H7 (cell line): ENCODE data around the gene AFTPH. TPM values are rescaled to one million over a fixed set of nuclear protein-coding genes. Genes with fewer than 3 reads are reported as not detected.

Experiments used
- DNase-seq: peaks from one replicate; pipeline ENCODE4 v3.0.0; 2012
- H3K27me3 ChIP-seq: 2 replicates; pipeline ENCODE4 v1.6.0; 2011; ENCODE audit warnings: mild to moderate bottlenecking, low read length; ENCODE audit not compliant: control insufficient read depth, insufficient read depth
- H3K36me3 ChIP-seq: replicated peaks from 2 replicates; pipeline ENCODE4 v1.5.1; 2011; ENCODE audit warnings: low read length; ENCODE audit not compliant: control insufficient read depth, insufficient read depth
- H3K4me3 ChIP-seq: 2 replicates; pipeline ENCODE4 v1.5.1; 2011; ENCODE audit warnings: low read depth, mild to moderate bottlenecking, control low read depth, low read length, moderate library complexity; ENCODE audit not compliant: insufficient read depth
- total RNA-seq: library from RNA; depleted of rRNA; stranded (reverse); fragments of >200 nt; shearing (Covaris generic); gene quantifications from 2 replicates; pipeline ENCODE4 v1.2.3, GENCODE V29; 2014

AFTPH gene
- total RNA-seq, 1 experiment from 2014 or later, result 10.6 TPM

DNA sequence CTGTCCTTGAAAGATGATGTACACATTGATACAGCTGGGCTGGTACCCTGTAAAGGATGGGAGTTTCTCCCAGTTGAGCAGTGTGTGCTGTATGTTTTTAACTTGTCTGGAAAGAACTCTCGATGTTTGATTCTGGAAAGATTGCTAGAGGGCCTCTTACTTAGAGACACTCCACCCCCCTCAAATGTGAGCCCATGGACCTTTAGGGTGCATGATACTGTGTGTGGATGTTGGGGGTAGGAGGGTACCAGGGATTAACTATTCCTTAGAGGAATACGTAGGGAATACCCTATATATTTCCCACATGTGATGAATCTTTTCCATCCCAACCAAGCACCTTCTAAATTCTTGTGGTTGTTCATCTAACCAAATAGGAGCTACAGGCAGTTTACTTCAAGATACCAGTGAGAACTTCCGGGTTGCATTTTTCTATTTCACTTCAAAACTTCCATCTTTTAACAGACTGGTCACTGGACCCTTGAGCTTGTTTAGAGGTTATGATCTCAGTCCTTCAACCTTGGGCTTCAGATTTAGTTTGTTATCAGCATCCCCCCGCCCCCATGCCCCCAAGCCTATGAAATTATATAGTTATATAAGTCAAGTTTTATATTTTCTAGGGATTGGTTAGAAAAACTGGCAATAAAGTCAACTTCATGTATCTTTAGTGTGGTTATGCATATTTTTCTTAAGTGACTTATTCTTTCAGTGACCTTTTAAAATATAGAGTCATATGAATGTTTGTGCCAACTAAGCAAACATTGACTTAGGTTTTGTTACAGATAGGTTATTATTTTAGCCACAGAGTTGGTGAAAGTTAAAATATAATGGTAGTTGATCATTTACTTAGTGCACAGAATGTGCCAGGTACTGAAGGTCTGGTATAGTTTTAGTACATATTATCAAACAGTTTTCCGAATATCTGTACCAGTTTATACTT, 18.2 kb downstream of the AFTPH start:
- DNase-seq, result no peak
- H3K27me3 ChIP-seq, result no peaks in the 10 kb centered on the region
- no peak overlapping the region for H3K4me3 ChIP-seq
- H3K36me3 ChIP-seq, result no peaks in the 10 kb centered on the region

DNA sequence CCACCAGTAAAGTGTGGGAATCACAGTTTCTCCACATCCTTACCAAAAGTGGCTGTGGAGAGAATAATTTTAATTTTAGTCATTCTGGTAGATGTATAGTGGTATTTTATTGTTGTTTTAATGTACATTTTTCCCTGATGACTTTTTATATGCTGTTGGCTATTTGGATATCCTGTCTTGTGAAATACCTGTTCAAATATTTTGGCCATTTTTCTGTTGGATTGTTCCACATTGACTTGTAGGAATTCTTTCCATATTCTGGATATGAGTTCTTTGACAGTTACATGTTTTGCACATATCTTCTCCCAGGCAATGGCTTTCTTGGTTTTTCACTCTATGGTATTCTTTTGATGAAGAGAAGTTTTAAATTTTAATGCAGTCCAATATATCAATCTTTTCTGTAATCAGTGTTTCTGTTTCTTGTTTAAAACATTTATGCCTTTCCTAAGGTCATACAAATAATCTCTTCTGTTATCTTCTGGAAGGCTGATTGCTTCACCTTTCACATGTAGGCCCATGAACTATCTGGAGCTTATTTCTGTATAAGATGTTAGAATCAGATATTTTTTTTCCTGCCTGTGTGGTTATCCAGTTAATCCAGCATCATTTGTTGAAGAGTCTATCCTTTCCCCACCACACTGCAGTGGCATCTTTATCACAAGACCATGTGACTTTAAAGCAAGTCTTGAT, 19.0 kb downstream of the AFTPH start:
- no peak for DNase-seq
- H3K27me3 ChIP-seq, result no peaks in the 10 kb centered on the region
- no peaks in the 10 kb centered on the region for H3K36me3 ChIP-seq
- no peak overlapping the region for H3K4me3 ChIP-seq

GRCh38 chr2:64548761-64549160, 24.6 kb downstream of the AFTPH start:
- Histone ChIP-seq H3K27me3 (no peaks in the 10 kb centered on the region), H3K4me3 (no peak overlapping the region), H3K36me3 (no peaks in the 10 kb centered on the region)
- no peak for DNase-seq

- no peak for DNase-seq
- H3K36me3 ChIP-seq, result no peaks in the 10 kb centered on the region
- no peaks in the 10 kb centered on the region for H3K27me3 ChIP-seq
- no peak overlapping the region for H3K4me3 ChIP-seq
These were observed 25.9 kb downstream of the AFTPH start for GRCh38 chr2:64550042-64550441.

DNA sequence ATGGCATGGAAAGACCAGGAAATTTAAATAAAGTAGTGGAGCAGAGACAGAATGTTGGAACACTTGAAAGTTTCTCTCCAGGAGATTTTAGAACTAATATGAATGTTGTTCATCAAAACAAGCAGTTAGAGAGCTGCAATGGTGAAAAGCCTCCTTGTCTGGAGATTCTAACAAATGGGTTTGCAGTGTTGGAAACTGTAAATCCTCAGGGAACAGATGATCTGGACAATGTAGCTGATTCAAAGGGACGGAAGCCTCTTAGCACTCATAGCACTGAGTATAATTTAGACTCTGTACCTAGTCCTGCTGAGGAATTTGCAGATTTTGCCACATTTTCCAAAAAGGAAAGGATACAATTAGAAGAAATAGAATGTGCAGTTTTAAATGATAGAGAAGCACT, 27.7 kb downstream of the AFTPH start:
- H3K4me3 ChIP-seq, result no peak overlapping the region
- H3K27me3 ChIP-seq, result no peaks in the 10 kb centered on the region
- no peak for DNase-seq
- no peaks in the 10 kb centered on the region for H3K36me3 ChIP-seq

GRCh38 chr2:64554117-64554516, 30.0 kb downstream of the AFTPH start:
- DNase-seq, result no peak
- Histone ChIP-seq H3K27me3 (no peaks in the 10 kb centered on the region), H3K36me3 (no peaks in the 10 kb centered on the region), H3K4me3 (no peak overlapping the region)

DNA sequence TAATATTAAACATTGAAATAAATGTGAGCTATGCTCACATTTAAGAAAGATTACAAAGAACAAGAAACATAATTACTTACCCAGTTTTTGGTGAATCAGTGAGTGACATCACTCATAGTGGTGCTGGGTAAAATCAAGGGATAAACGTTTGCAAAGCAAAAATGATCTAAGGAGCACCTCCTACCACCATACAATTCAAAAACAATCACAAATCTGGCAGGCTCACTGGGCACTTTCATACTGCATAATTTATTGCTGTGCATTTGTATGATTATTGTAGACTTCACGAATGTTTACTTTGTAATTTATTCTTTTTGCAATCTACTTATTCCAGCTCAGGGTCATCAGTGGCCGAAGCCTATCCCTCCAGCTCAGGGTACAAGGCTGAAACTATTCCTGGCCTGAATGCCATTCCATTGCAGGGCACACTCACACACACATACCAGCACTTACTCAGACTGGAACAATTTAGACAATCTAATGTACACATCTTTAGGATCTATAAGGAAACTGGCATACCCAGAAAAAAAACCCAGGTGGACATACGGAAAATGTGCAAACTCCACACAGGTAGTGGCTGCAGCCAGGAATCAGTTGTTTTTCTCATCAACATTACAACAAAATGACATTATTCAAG, 34.4 kb downstream of the AFTPH start:
- no peak for DNase-seq
- H3K36me3 ChIP-seq, result no peaks in the 10 kb centered on the region
- H3K4me3 ChIP-seq, result no peak overlapping the region
- no peaks in the 10 kb centered on the region for H3K27me3 ChIP-seq

GRCh38 chr2:64562148-64562784, 38.1 kb downstream of the AFTPH start:
- no peaks in the 10 kb centered on the region for H3K27me3 ChIP-seq
- no peaks in the 10 kb centered on the region for H3K36me3 ChIP-seq
- no peak overlapping the region for H3K4me3 ChIP-seq
- DNase-seq, result no peak

GRCh38 chr2:64563436-64563938, 39.4 kb downstream of the AFTPH start:
- no peaks in the 10 kb centered on the region for H3K36me3 ChIP-seq
- H3K4me3 ChIP-seq, result no peak overlapping the region
- no peak for DNase-seq
- H3K27me3 ChIP-seq, result no peaks in the 10 kb centered on the region

GRCh38 chr2:64565949-64566710, 42.0 kb downstream of the AFTPH start:
- Histone ChIP-seq H3K27me3 (no peaks in the 10 kb centered on the region), H3K36me3 (no peaks in the 10 kb centered on the region; the same call in 1 of the 2 replicates), H3K4me3 (no peak overlapping the region)
- DNase-seq, result no peak

- Histone ChIP-seq H3K4me3 (no peak overlapping the region), H3K27me3 (no peaks in the 10 kb centered on the region), H3K36me3 (no peaks in the 10 kb centered on the region; the same call in 1 of the 2 replicates)
- DNase-seq, result no peak
These were observed 43.3 kb downstream of the AFTPH start for GRCh38 chr2:64567473-64567872.

- Histone ChIP-seq H3K36me3 (peaks cover 2% of the 10 kb centered on the region; the same call in 1 of the 2 replicates), H3K27me3 (no peaks in the 10 kb centered on the region), H3K4me3 (no peak overlapping the region)
- no peak for DNase-seq
These were observed 44.7 kb downstream of the AFTPH start for GRCh38 chr2:64568836-64569235.

DNA sequence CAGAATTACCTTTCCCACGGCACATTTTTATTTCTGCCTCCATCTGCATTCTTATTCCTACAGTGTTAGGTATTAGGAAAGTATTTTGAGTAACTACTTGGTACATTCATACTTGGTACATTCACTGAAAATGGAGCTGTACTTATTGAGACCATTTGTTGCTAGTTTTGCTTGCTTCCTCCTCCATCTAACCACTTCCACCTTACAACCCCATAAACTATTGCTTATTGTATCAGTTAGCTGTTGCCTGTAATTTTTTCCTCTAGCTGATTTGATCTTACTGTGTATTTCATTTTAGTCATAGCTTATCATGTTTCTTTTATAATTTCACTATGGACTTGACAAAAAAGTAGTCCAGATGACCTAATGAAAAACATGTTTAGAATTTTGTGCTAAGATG, 50.7 kb downstream of the AFTPH start:
- H3K27me3 ChIP-seq, result no peaks in the 10 kb centered on the region
- no peak overlapping the region for H3K4me3 ChIP-seq
- DNase-seq, result no peak
- H3K36me3 ChIP-seq, result peaks cover 3% of the 10 kb centered on the region; the same call in 1 of the 2 replicates

GRCh38 chr2:64581018-64581417, 56.9 kb downstream of the AFTPH start:
- Histone ChIP-seq H3K36me3 (no peaks in the 10 kb centered on the region; the same call in none of the 2 replicates), H3K27me3 (no peaks in the 10 kb centered on the region), H3K4me3 (no peak overlapping the region)
- DNase-seq, result no peak
